Ishikawa (cell line): ENCODE results near the gene ZBTB11.

Experiments used
- CEBPB ChIP-seq: IDR thresholded peaks from 2 replicates; pipeline ENCODE4 v1.6.1; 2012
- CREB1 ChIP-seq: IDR thresholded peaks from 2 replicates; pipeline ENCODE4 v1.6.1; 2012; ENCODE audit warnings: low read depth
- EGR1 ChIP-seq: IDR thresholded peaks from 2 replicates; pipeline ENCODE4 v1.6.1; 2012
- EP300 ChIP-seq: IDR thresholded peaks from 2 replicates; pipeline ENCODE4 v1.6.1; 2012; ENCODE audit warnings: borderline replicate concordance
- FOXM1 ChIP-seq: IDR thresholded peaks from 2 replicates; pipeline ENCODE4 v1.6.1; 2012; ENCODE audit warnings: low read depth, borderline replicate concordance
- NFIC ChIP-seq: IDR thresholded peaks from 2 replicates; pipeline ENCODE4 v1.6.1; 2012
- RAD21 ChIP-seq: IDR thresholded peaks from 2 replicates; pipeline ENCODE4 v1.6.1; 2012; ENCODE audit warnings: low read depth
- REST ChIP-seq: IDR thresholded peaks from 2 replicates; pipeline ENCODE4 v1.6.1; 2012; ENCODE audit warnings: low read depth, mild to moderate bottlenecking
- TAF1 ChIP-seq: IDR thresholded peaks from 2 replicates; pipeline ENCODE4 v1.6.1; 2012; ENCODE audit warnings: low read depth, mild to moderate bottlenecking
- TCF12 ChIP-seq: IDR thresholded peaks from 2 replicates; pipeline ENCODE4 v1.6.1; 2012; ENCODE audit warnings: low read depth
- TEAD4 ChIP-seq: IDR thresholded peaks from 2 replicates; pipeline ENCODE4 v1.6.1; 2012
- YY1 ChIP-seq: IDR thresholded peaks from 2 replicates; pipeline ENCODE4 v1.6.1; 2012; ENCODE audit warnings: low read depth
- ZBTB7A ChIP-seq: IDR thresholded peaks from 2 replicates; pipeline ENCODE4 v1.6.1; 2012; ENCODE audit warnings: low read depth
- TF ChIP-seq, protein P1 (sequence below): IDR thresholded peaks from 2 replicates; pipeline ENCODE4 v1.6.1; 2012
- TF ChIP-seq, protein P2 (sequence below): IDR thresholded peaks from 2 replicates; pipeline ENCODE4 v1.6.1; 2012

The ZBTB11 gene

GRCh38 chr3:101718455-101718854 is 41.5 kb upstream of the ZBTB11 start:
- TF ChIP-seq ZBTB7A: no peak
- no peak for TF ChIP-seq CREB1

DNA sequence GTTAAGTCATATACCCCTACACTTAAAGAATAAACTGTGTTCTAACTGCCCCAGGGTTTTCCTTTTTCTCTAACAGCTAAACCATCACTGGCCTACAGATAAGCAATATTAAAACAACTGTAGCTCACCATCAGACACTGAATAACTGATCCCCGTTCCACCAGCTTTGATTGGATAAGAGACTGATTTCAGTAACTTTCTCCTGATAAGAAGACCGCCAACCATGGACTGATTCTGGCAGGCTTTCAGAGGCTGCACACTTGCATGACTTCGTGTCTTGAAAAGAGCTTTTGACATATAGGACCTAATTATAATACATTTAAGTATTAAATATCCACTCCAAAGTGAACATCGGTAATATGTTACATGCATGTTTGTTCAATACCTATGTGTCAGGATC is 32.2 kb upstream of the ZBTB11 start:
- TF ChIP-seq, protein P1, sequence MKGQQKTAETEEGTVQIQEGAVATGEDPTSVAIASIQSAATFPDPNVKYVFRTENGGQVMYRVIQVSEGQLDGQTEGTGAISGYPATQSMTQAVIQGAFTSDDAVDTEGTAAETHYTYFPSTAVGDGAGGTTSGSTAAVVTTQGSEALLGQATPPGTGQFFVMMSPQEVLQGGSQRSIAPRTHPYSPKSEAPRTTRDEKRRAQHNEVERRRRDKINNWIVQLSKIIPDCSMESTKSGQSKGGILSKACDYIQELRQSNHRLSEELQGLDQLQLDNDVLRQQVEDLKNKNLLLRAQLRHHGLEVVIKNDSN: no peak

DNA sequence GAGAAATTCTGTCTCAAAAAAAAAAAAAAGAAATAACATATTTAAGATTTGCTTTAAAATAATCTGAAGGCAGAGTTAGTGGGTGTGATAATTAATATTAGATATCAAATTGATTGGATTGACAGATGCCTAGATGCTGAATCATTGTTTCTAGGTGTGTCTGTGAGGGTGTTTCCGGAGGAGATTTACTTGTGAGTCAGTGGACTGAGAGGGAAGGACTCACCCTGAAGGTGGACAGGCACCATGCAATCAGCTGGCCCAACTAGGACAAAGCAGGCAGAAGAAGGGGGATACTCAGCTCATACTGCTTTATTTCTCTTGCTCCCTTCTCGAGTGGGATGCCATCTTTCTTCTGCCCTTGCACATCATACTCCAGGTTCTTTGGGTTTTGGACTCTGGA is 26.2 kb upstream of the ZBTB11 start:
- no peak for TF ChIP-seq YY1
- TF ChIP-seq NFIC: no peak
- no peak for TF ChIP-seq FOXM1
- no peak for TF ChIP-seq TCF12

DNA sequence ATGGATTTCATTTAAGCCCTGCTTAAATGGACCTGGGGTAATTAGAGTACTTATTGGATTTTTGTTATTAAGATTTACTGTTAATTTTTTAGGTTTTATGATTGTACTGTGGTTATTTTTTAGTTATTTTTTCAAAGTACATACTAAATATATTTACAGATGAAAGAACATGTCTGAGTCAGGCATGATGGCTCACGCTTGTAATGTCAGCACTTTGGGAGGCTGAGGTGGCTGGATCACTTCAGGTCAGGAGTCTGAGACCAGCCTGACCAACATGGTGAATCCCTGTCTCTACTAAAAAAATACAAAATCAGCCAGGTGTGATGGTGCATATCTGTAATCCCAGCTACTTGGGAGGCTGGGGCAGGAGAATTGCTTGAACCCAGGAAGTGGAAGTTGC is 25.8 kb upstream of the ZBTB11 start:
- TF ChIP-seq TEAD4 (no peak), YY1 (no peak), ZBTB7A (no peak), REST (no peak), CREB1 (no peak), TAF1 (no peak), EGR1 (no peak), EP300 (no peak), CEBPB (no peak), NFIC (no peak), RAD21 (no peak)
- TF ChIP-seq, protein P2, sequence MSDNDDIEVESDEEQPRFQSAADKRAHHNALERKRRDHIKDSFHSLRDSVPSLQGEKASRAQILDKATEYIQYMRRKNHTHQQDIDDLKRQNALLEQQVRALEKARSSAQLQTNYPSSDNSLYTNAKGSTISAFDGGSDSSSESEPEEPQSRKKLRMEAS: no peak
- TF ChIP-seq, protein P1: no peak

DNA sequence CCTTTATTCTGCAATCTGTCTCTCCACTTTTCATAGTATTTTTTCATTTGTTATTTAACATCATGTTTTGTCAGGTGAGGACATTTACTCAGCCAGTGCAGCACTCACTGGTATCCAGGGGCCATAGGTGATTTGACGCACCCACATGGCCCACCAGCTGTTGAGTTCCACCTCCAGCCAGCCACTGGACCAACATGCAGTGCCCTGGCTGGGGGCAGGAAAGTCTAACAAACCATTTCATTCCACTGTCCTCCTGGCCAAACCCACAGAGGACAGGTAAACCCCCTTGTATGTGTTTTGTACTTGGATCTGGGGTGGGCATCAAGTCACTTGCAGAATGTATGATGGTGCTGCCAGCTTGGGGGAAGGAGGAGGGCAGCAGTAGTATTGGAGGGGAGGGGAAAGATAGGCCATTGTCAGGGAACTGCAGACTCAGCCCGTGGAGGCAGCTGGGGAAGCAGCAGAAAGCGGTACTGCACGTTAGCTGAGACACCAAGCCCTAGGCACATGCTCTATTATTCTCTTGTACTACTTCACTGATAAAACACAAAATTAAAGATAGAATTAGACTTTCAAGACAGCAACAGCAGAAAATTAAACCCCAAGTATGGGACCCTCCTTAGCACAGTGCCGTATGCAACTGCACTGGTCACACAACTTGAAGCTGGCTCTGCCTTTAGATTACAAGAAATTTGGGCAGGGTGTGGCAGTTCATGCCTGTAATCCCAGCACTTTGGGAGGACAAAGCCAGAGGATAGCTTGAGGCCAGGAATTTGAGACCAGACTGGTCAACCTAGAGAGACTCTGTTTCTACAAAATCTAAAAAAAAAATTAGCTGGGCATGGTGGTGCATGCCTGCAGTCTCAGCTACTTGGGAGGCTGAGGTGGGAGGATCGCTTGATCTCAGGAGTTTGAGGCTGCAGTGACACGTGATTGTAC is 25.0 kb upstream of the ZBTB11 start:
- no peak for TF ChIP-seq TCF12
- no peak for TF ChIP-seq ZBTB7A
- TF ChIP-seq FOXM1: no peak
- TF ChIP-seq YY1: no peak
- TF ChIP-seq REST: no peak
- TF ChIP-seq EP300: no peak

DNA sequence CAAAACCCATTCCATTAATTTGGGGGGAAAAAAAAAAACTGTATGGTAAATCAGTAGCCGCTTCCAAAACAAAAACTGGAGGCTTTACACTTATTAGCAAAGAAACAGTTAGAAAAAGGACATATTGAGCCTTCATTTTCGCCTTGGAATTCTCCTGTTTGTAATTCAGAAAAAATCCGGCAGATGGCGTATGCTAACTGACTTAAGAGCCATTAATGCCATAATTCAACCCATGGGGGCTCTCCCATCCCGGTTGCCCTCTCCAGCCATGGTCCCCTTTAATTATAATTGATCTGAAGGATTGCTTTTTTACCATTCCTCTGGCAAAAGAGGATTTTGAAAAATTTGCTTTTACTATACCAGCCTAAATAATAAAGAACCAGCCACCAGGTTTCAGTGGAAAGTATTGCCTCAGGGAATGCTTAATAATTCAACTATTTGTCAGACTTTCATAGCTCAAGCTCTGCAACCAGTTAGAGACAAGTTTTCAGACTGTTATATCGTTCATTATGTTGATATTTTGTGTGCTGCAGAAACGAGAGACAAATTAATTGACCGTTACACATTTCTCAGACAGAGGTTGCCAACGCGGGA is 18.9 kb upstream of the ZBTB11 start:
- TF ChIP-seq RAD21: peak; percentile 54
- no peak for TF ChIP-seq NFIC

GRCh38 chr3:101693540-101693939 is 16.6 kb upstream of the ZBTB11 start:
- peak; percentile 60 for TF ChIP-seq RAD21

- no peak for TF ChIP-seq FOXM1
- no peak for TF ChIP-seq YY1
- no peak for TF ChIP-seq RAD21
- no peak for TF ChIP-seq NFIC
- TF ChIP-seq, protein P1: no peak
- no peak for TF ChIP-seq TEAD4
- TF ChIP-seq REST: no peak
- TF ChIP-seq TAF1: no peak
- no peak for TF ChIP-seq EGR1
- no peak for TF ChIP-seq EP300
- TF ChIP-seq ZBTB7A: no peak
- TF ChIP-seq, protein P2: no peak
- TF ChIP-seq CREB1: no peak
Measured at GRCh38 chr3:101690972-101691371, 14.0 kb upstream of the ZBTB11 start.
